GM21576 (cell line): ENCODE measurements around the gene TNFSF8.

Experiments
- ATAC-seq: cut with Tn5 transposase; IDR thresholded peaks from one replicate; pipeline ENCODE4 v1.9.1; 2021; ENCODE audit warnings: mild to moderate bottlenecking, moderate library complexity; ENCODE audit not compliant: unreplicated experiment

TNFSF8 gene

DNA sequence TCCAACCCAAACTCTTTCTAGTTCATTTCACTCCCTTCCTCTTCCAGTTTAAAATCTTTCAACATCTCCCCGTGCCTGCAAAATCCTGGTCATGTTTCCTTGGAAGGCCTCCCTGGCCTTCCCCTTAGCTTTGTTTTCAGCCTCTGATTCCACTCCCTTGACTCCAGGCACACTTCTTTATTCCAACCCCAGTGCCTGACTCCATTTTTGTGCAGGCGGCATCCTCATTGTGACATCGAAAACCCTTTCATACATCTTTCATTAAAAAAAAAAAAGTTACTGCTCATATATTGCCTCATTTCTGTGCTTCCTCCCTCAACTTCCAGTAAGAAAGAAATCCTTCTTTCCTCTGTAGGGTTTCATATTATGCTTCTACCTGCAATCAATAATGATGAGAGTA, 7.1 kb upstream of the TNFSF8 start:
- ATAC-seq = no peak

DNA sequence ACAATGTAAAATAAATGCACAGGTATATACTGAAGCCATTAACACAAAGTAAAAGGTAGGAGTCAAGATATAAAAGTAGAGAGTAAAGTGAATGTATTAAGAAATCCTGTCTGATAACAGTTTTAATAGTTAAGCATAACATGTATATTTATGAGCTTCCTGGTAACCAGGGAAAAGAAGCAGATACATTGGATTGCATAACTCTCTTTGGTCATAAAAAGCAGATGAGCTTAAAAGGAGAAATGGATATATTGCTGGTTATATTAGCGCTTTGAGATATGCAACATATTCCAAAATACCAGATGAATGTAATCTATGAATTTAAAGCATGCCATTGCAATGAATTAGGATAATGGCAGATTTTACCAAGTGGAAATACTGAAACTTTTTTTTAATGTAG, 6.2 kb upstream of the TNFSF8 start:
- no peak for ATAC-seq

DNA sequence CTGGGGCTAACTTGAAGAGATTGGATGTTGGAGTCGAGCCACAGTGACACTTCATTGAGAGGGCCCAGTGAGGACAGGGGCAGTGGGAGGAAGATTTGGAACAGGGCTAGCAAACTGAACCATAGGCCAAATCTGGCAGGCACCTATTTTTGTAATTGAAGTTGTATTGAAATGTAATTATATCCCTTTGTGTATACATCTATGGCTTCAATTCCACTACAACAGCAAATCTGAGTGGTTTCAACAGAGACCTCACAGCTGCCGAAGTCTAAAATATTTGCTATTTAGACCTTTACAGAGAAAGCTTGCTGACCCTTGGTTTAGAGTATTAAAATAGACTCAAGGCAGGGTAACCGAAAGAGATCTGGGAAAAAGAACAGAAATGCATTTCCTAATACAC, 4.7 kb upstream of the TNFSF8 start:
- ATAC-seq = no peak

DNA sequence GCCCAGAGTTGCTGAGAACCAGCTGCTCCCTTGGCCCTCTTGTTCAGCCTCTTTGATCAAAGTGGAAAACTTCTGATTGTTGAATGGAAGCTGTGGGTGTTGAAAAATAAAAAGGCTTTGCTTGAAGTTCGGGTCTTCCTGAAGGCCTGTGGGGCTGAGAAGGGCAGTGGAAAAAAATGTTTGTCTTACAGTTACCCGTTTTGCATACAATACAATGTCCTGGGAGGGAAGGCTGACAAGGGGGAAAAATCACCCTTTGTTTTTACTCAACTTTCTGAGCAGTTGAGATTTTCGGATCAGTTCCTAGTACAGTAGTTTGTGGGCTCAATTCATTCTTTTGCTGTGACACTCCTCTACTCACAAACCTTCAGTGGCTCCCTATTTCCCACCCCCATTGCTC, 2.1 kb upstream of the TNFSF8 start:
- ATAC-seq = no peak

DNA sequence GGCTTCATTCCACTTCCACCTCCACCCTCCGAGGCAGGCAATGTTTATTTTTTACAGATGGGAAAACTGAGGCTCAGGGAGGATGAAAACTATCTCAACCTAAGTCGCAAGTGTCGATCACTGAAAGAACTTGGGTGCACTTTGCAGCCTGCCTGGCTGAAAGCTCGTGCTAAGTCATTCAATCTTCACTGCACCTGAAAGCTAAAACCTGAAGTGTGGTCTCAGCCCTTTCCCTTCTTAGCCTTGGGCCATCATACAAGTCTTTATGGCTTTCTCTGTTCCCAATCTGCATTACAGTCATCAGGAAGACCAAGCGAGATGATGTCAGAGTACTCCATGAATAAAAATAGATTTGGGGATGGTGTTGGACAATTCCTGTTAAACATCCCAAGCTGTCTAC, 1.0 kb upstream of the TNFSF8 start:
- no peak for ATAC-seq

DNA sequence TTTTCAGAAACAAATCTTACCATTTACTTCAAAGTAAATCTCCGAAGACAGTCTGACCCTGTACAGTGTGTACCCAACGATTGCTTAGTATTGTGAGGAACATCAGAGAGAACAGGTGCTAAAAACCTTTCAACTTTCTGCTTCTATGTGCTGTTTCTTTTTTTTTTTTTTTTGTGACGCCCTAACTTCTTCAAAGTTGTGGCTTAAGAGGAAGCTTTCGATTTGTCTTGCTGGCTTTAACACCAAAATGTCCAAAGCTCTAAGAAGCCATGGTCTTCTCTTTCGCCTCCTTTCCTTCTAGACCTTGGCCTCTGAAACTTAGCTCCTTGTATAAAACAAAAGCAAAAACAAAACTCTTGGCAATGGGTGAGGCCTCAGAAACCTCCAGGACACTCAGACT, 1.2 kb downstream of the TNFSF8 start:
- ATAC-seq = no peak

DNA sequence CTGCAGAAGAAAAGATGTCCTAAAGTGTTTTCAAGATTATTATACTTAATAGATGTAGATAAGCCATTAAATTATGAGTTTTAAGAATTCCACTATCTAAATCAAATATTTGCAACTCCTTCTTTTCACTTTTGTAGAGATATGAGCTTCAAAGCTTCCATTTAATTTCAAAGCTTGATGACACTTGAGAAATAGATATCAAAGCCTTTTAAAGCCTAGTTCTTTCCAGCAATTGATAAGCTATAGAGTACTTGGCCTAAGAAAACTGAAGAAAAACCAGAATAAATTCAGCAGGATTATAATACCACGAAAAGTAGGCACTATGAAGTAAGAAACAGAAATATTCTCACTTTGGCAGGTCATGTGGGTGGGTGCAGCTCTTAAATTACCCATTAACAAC, 1.7 kb downstream of the TNFSF8 start:
- ATAC-seq = no peak

DNA sequence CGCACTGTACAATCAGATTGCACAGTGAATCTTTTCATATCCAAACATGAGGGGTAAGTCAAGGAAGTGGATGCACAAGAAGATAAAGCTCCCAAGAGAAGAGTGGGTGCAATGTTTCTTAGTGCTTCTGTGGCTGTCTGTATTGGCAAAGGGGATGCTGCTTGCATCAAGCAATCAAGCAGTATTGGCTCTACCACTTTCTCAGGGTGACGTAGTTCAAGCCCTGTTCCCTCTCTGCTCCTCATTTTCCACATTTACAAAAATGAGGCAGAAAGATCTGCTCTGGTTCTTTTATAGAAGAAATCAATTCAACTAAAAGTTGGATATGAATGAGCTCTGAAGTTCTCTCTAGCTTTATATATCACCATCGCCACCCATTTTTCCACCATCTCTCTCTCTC, 2.3 kb downstream of the TNFSF8 start:
- no peak for ATAC-seq

DNA sequence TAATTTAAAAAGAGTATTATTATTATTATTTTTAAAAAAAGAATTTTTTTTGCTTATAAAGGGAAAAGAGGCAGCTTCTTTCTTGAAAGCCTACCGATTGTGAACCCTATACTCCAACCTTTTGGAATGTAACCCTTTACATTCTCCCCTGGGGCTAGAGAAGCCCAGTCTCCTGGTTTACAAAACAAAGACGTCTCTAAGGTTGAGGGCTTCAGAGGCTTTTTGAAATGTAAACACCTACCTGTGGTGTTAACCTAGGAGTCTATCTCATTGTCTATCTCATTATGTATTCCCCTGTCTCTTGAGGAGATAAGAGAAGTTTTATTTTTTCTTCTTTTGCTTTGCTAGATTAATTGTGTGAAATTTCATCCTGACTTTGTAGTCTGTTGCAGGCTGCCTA, 4.7 kb downstream of the TNFSF8 start:
- no peak for ATAC-seq

DNA sequence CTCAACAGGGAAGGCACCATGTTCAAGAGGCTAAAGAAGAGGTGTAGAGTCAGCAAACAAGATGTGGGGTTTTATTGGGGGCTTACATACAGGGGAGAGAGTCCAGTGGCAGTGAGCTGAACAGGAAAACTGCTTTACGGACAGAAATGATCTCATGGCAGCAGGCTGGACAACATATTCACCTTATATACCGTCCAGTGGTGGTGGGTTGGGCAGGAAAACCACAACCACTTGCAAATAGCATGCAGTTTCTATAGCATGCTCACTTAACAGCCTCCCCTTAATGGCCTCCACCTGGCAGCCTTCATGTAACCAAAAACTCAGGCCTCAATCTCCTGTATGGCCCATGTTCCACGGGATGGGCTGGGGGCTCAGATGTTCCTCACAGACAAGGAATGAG, 5.4 kb downstream of the TNFSF8 start:
- ATAC-seq = no peak

DNA sequence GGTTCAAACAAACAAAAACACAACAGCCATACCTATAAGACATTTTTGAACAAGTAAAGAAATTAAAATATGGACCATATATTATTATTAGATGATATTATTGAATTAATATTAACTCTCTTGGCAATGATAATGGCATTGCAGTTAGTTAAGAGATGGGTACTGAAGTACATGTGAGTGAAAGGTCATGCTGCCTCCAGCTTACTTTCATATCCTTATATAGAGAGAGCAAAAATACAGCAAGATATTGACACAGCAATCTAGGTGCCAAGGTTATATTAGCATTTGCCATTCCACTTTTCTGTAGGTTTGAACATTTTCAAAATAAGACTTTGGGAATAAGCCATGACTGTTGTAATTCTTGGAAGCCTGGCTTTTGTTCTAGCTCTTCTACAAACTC, 6.1 kb downstream of the TNFSF8 start:
- no peak for ATAC-seq

DNA sequence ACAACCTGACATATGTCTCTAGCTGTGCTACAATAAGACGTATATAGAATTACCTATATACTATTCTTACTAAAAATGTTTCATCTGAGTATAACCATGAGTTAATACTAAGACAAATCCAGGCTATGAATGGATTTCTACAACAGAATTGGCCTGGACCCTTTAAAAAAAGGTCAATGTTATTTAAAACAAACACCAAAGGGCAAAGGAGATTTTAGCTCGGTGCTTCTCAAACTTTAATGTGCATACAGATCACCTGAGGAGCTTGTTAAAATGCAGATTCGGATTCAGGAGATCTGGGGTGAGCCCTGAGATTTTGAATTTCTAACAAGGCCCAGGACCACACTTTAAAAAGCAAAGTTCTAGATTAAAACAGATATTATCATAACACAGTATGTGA, 6.5 kb downstream of the TNFSF8 start:
- ATAC-seq = no peak

DNA sequence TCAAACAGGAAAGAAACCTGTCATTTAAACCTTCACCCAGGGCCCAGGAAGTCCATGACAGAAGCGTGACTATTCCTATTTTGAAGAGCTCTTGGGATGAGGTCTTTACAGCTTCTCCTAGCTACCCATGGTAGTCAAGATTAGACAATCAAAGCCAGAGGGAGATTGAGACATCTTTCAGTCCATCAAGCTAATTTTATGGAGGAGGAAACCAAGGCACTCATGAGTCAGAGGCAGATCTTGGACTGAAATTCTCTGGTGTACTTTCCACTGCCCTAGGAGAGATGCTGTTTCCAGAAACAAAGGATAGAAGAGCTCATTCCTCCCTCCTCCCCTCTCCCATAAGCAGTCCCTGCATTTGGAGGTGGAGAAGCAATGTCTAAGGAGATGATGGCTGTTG, 9.2 kb downstream of the TNFSF8 start:
- no peak for ATAC-seq

DNA sequence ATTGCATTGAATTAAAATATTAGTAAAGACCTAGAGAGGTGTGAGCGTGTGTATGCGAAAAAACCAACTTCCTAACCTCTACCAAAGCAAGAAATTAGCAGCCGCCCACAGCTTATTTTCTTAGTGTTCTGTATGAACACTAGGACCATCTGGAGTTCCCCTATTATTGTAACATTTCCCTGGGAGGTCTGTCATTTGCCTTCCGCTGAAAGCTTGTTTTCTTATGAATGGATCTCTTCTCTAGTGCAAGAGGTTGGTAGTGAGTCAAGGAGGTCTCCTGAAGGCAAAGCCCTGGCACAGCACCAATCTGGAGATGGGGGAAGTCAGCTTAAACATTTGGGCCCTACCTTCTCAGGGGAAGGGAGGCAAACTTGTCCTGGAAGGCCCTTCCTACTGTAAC, 10.8 kb downstream of the TNFSF8 start:
- ATAC-seq = no peak

DNA sequence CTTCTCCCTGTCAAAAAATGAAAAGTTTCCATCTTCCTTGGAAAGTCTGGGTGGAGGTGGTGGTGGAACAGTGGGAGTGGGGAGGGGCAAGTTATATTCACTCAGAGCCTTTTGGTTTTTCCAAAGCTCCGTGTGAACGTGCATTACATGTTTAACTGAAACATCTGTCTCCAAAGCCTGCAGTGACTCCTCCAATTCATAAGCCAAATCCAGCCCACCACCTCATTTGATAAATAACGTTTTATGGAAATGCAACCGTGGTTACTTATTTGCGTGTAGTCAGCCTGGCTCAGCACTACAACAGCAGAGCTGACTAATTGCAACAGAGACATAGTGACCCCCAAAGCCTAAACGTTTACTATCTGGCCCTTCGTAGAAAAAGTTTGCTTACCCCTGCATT, 13.9 kb downstream of the TNFSF8 start:
- ATAC-seq = no peak

DNA sequence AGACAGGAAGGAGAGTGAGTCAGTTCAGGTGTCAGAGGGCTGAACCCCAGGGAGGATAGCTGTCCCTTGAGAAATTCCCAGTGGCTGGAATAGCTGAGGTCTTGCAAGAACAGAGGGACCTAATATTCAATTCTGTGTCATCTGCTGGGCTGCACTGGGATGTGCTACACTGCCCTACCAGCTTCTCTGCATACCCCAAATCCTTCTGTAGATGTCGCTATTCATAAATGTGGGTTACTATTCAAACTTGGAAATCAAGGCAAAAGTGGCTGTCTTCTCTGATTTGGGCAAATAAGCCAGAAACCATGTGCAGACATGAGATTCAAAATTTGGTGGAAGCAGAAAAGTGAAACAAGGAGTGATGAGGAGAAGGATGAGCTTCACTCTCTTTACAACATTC, 16.3 kb downstream of the TNFSF8 start:
- ATAC-seq = no peak

DNA sequence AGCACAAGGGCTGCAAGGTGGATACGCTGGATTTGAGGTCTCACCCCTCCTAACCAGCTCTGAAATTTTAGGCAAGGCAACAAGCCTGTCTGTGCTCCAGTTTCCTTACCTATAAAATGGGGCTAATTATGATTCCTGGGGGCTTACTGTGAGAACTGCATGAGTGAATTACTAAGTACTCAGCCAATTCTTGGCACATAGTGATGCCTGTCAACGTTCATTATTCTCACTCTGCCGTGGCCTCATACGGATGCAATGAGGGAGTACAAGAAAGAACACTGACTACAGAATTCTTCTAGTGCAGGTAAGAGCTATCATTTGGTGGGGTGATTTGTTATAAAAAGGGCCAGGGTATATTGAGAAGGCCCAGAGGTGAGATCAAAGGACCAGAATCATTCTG, 16.7 kb downstream of the TNFSF8 start:
- no peak for ATAC-seq

DNA sequence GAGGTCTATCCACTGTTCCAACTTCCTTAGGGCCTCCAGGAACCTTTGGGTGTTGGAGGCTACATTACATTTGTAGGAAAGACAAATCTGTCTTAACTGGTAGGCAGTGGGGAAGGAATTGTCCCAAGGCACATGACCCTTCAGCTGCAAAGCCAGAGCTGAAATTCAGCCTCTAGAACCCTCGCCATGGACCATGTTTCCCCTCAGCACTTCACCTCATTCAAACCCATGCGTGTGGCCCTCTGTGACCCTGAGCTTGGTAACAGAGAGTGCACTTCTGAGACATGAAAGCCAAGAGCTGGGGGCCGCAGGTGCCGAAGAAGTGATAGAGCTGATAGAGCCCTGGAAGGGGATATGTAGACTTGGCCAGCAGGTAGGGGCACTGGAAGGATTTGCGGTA, 17.2 kb downstream of the TNFSF8 start:
- no peak for ATAC-seq

DNA sequence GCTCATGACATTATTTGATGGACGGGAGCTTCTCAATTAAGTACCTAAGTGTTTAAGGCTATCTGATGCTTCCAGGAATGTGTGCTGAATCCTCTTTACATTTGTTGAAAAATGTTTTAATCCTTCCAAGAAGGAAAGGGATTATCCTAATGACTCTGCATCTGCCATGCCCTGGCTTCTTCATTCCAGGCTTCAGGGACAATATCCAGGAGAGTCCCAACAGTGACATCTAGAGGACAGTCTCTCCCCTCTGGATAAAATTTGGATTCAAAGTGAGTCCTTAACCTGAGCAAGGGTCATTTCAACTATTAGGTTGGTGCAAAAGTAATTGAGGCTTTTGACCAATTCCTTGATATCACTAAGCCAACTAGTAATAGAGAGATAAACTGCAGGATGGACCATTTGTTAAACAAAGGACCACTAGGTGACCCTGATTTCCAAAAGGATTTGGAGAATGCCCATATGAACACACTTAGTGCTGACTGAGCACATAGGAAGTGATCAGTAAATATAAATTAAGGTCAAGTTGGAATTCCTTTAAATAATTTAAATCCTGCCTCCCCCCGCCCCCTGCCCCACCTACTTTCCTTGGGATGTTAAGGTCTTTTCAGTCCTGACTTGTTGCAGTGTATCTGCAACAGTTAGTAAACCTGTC, 19.1 kb downstream of the TNFSF8 start:
- no peak for ATAC-seq

DNA sequence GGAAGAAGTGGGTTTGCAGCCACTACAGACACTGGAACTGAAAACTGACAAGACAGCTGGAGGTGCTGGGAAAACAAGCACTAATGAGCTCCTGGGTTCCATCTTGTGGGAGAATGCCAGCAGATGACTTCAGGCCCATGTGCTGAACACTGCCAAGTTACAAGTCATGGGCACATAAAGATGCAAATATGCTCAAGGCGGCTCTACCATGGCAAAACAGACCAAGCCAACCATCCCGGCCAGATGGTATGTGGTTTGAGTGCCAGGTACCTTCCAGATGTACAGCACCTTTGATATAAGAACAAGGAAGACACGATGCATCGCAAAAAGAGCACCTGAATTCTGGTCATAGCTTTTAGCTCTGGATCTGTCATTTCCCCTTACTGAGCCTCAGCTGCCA, 19.9 kb downstream of the TNFSF8 start:
- no peak for ATAC-seq

DNA sequence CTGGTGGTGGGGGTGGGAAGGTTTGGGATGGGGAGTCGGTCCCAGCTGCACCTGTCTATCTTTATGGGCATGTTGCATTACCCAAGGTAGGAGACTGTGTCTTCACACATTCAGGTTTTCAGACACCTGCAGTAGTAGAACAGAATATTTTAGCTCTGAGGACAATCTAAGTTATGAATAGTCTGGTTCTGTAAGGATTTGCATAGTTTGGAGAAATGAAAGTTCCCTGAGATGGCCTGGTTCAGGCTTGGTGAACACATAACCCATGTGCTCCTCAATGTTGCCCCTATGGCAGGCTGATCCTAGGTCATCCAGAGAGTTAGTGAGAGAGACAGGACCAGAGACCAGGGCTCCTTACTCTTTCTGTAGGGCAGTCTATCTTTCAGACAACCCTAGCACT, 20.7 kb downstream of the TNFSF8 start:
- ATAC-seq = no peak

DNA sequence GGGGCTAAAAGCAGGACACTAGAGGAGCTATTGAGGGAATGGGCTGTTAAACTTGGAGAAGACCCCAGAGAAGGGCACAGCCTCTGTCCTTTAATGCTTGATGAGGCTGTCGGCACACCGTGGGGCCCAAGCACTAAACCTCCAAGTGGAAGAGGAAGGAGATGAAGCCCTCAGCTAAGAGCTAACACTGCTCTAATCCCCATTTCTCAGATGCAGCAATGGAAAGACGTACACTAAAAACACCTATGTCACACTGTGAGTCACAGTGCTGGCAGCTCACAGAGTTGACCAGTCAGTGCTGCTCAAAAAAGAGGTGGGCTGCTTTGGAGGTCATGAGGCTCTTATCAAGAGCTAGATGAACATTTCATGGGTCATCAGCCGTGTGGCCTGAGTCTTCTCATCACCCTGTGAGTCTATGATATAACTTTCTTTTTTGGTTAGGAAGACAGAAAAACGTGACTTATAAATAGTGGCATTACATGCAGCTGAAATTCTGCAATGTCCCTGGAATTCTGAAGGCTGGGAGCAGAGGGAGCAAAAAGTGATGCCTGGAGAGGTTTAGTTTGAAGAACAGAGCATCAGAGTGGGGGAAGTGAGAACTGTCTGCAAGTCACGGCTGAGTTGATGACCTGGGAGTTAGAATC, 21.5 kb downstream of the TNFSF8 start:
- no peak for ATAC-seq

DNA sequence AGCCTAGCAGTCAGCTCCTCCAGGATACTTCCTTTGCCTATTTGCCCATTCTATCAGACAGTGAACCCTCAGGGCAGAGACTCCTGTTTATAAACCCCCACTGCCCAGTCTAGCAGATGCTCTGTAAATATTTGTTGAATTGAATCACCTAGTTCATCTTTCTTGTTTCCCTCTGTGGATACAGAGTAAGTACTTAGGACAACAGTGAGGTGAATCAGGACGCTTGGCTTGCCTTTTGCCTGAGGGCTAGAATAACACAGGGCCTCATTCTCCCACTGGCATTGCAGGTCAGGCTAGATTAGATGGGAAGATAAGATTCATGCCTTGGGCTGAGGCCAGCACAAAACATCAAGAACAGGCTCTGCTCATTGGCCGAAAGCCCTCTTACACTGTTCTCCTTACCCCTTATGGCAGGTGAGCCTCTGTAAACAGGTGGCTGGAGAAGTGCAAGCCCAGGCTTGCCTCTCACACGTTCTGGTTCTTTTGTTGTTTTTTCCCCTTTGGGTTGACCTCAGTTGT, 22.2 kb downstream of the TNFSF8 start:
- no peak for ATAC-seq
